Measurements from ENCODE around the gene DSC1. TPM values are rescaled to one million over a fixed set of nuclear protein-coding genes. Genes with fewer than 3 reads are reported as not detected.

Gene DSC1
- total and polyA plus RNA-seq, 2 of the 8 experiments (the other 6 are each of a cell fraction or from before 2014, with no cell fraction given), result 0.02 TPM; not detected in 1

- TF ChIP-seq TAF1 (IDR thresholded peaks at IDR 0.05; ENCODE audit: low read depth, low read length) (0 out of 2 replicates have a peak, but pooled peaks have one; percentile 45), SAP30 (IDR thresholded peaks at IDR 0.05; ENCODE audit: insufficient read depth, insufficient replicate concordance, low read length) (no peak), SRF (IDR thresholded peaks at IDR 0.05; ENCODE audit: low read depth, low read length) (peak; percentile 80; the same call in 1 of the 2 replicates), CHD1 (IDR thresholded peaks at IDR 0.05; ENCODE audit: low read depth, low read length) (0 out of 2 replicates have a peak, but pooled peaks have one; percentile 37), TEAD4 (IDR thresholded peaks at IDR 0.05; ENCODE audit: low read depth, low read length) (no peak), POLR2A (IDR thresholded peaks at IDR 0.05; ENCODE audit: control extremely low read depth in 1 of 2, low read depth in 2 of 2, low read length in 2 of 2) (peak; percentile 36 to 77; a peak in 2 of 3 replicates), BCL11A (IDR thresholded peaks at IDR 0.05; ENCODE audit: low read depth in 2 of 2, low read length in 2 of 2) (no peak), BRCA1 (IDR thresholded peaks at IDR 0.05; ENCODE audit: low read depth, low read length) (no peak), RBBP5 (IDR thresholded peaks at IDR 0.05; ENCODE audit: borderline replicate concordance, low read depth, low read length) (no peak), TBP (IDR thresholded peaks at IDR 0.05; ENCODE audit: low read depth, low read length) (no peak; the same call in none of the 2 replicates), KDM1A (IDR thresholded peaks at IDR 0.05; ENCODE audit: borderline replicate concordance, low read length) (no peak), SUZ12 (IDR thresholded peaks at IDR 0.05; ENCODE audit: low read length) (no peak), CREB1 (IDR thresholded peaks at IDR 0.05) (no peak), POLR2AphosphoS5 (IDR thresholded peaks at IDR 0.05; ENCODE audit: low read depth, low read length) (no peak; the same call in 1 of the 2 replicates), E2F6 (IDR thresholded peaks at IDR 0.05) (no peak), CTBP2 (IDR thresholded peaks at IDR 0.05; ENCODE audit: borderline replicate concordance, insufficient read depth, insufficient read length, low read length) (no peak), SP1 (IDR thresholded peaks at IDR 0.05; ENCODE audit: low read depth, low read length) (no peak)
- TF ChIP-seq, protein P1, sequence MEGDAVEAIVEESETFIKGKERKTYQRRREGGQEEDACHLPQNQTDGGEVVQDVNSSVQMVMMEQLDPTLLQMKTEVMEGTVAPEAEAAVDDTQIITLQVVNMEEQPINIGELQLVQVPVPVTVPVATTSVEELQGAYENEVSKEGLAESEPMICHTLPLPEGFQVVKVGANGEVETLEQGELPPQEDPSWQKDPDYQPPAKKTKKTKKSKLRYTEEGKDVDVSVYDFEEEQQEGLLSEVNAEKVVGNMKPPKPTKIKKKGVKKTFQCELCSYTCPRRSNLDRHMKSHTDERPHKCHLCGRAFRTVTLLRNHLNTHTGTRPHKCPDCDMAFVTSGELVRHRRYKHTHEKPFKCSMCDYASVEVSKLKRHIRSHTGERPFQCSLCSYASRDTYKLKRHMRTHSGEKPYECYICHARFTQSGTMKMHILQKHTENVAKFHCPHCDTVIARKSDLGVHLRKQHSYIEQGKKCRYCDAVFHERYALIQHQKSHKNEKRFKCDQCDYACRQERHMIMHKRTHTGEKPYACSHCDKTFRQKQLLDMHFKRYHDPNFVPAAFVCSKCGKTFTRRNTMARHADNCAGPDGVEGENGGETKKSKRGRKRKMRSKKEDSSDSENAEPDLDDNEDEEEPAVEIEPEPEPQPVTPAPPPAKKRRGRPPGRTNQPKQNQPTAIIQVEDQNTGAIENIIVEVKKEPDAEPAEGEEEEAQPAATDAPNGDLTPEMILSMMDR (IDR thresholded peaks at IDR 0.05; ENCODE audit: control extremely low read depth in 1 of 3, insufficient read depth in 1 of 3, low read depth in 1 of 3, low read length in 3 of 3), result no peak
- TF ChIP-seq, protein P2, sequence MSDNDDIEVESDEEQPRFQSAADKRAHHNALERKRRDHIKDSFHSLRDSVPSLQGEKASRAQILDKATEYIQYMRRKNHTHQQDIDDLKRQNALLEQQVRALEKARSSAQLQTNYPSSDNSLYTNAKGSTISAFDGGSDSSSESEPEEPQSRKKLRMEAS (IDR thresholded peaks at IDR 0.05), result no peak
These were observed 62.0 kb downstream of the DSC1 start (continued) for GRCh38 chr18:31100436-31101182.
